ENCODE measurements around the gene ICAM1. TPM values are rescaled to one million over a fixed set of nuclear protein-coding genes. Genes with fewer than 3 reads are reported as not detected.
A peak's percentile ranks its signal among the peaks of the same experiment; 100 is the strongest.

Gene ICAM1
- total and polyA plus RNA-seq, 2 of the 13 experiments (the other 11 are each of a cell fraction or from before 2014, with no cell fraction given) = 37.9 to 98.4 TPM

DNA sequence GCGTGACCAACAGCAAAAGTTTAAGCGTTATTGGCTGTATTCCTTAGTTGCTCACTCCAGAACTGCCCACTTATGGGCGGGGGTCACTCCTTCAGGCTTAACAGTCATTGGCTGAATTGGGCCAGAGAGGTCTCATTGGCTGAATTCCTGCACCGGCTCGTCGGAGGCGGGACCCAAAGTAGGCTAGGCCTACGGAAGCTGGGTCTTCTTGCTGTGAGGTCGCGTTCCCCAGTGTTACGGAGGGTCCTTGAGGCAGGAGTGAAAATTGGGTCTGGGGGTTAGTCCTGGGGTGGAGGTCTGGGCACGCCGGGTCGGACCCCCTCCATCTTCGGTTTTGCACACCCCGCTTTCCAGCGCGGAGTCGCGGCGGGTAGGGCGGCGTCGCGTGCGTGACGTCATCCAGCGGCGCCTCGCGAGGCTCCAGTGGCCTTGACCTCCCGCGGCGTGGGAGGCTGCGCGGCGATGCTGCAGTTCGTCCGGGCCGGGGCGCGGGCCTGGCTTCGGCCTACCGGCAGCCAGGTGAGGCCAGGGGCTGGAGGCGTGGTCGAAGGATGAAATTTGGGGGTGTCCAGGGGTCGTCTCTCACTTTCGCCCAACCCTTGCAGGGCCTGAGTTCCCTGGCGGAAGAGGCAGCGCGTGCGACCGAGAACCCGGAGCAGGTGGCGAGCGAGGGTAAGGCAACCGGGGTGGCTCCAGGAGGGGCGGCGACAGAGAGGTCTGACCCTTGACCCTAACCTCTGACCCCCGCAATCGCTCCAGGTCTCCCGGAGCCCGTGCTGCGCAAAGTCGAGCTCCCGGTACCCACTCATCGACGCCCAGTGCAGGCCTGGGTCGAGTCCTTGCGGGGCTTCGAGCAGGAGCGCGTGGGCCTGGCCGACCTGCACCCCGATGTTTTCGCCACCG, 18.9 kb upstream of the ICAM1 start, which contains the start of gene MRPL4 (continued):
- TF ChIP-seq, protein P1, sequence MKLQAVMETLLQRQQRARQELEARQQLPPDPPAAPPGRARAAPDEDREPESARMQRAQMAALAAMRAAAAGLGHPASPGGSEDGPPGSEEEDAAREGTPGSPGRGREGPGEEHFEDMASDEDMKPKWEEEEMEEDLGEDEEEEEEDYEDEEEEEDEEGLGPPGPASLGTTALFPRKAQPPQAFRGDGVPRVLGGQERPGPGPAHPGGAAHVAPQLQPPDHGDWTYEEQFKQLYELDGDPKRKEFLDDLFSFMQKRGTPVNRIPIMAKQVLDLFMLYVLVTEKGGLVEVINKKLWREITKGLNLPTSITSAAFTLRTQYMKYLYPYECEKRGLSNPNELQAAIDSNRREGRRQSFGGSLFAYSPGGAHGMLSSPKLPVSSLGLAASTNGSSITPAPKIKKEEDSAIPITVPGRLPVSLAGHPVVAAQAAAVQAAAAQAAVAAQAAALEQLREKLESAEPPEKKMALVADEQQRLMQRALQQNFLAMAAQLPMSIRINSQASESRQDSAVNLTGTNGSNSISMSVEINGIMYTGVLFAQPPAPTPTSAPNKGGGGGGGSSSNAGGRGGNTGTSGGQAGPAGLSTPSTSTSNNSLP (IDR thresholded peaks at IDR 0.05; ENCODE audit: low read depth, low read length) = no peak
- TF ChIP-seq RAD21 (CRISPR knock-in tag; IDR thresholded peaks at IDR 0.05) (peak; percentile 50), ZNF274 (CRISPR knock-in tag; IDR thresholded peaks at IDR 0.05) (peak; percentile 98; the same call in 1 of the 2 replicates), REPIN1 (CRISPR knock-in tag; IDR thresholded peaks at IDR 0.05; ENCODE audit: borderline replicate concordance, low read depth) (peak; percentile 91), TAF1 (CRISPR knock-in tag; IDR thresholded peaks at IDR 0.05) (peak; percentile 73), ZNF749 (CRISPR knock-in tag; IDR thresholded peaks at IDR 0.05; ENCODE audit: borderline replicate concordance) (peak; percentile 54; the same call in 1 of the 2 replicates), SOX13 (IDR thresholded peaks at IDR 0.05) (no peak; the same call in 1 of the 2 replicates), SOX13 (CRISPR knock-in tag; conservative IDR thresholded peaks at IDR 0.05 in 1 of 2, IDR thresholded peaks at IDR 0.05 in 1 of 2) (peak in 1 of 2 experiments; percentile 28; a peak in 2 of 4 replicates), ZNF17 (CRISPR knock-in tag; IDR thresholded peaks at IDR 0.05) (no peak), KAT8 (CRISPR knock-in tag; IDR thresholded peaks at IDR 0.05) (peak; percentile 99), MIER3 (CRISPR knock-in tag; IDR thresholded peaks at IDR 0.05; ENCODE audit: borderline replicate concordance) (peak; percentile 84; the same call in 1 of the 2 replicates), U2AF1 (optimal IDR thresholded peaks at IDR 0.05; ENCODE audit: low read depth, low read length) (no peak), MAFG (CRISPR knock-in tag; IDR thresholded peaks at IDR 0.05) (no peak), ZFP36L1 (CRISPR knock-in tag; IDR thresholded peaks at IDR 0.05) (no peak), NCOR1 (IDR thresholded peaks at IDR 0.05; ENCODE audit: borderline replicate concordance, low read length) (peak; percentile 34; the same call in 1 of the 2 replicates)
- TF ChIP-seq, protein P2, sequence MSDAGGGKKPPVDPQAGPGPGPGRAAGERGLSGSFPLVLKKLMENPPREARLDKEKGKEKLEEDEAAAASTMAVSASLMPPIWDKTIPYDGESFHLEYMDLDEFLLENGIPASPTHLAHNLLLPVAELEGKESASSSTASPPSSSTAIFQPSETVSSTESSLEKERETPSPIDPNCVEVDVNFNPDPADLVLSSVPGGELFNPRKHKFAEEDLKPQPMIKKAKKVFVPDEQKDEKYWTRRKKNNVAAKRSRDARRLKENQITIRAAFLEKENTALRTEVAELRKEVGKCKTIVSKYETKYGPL (CRISPR knock-in tag; IDR thresholded peaks at IDR 0.05) = peak; percentile 59; the same call in 1 of the 2 replicates
- TF ChIP-seq, protein P3, sequence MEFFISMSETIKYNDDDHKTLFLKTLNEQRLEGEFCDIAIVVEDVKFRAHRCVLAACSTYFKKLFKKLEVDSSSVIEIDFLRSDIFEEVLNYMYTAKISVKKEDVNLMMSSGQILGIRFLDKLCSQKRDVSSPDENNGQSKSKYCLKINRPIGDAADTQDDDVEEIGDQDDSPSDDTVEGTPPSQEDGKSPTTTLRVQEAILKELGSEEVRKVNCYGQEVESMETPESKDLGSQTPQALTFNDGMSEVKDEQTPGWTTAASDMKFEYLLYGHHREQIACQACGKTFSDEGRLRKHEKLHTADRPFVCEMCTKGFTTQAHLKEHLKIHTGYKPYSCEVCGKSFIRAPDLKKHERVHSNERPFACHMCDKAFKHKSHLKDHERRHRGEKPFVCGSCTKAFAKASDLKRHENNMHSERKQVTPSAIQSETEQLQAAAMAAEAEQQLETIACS (CRISPR knock-in tag; IDR thresholded peaks at IDR 0.05) = peak; percentile 61; the same call in 1 of the 2 replicates
- TF ChIP-seq, protein P4, sequence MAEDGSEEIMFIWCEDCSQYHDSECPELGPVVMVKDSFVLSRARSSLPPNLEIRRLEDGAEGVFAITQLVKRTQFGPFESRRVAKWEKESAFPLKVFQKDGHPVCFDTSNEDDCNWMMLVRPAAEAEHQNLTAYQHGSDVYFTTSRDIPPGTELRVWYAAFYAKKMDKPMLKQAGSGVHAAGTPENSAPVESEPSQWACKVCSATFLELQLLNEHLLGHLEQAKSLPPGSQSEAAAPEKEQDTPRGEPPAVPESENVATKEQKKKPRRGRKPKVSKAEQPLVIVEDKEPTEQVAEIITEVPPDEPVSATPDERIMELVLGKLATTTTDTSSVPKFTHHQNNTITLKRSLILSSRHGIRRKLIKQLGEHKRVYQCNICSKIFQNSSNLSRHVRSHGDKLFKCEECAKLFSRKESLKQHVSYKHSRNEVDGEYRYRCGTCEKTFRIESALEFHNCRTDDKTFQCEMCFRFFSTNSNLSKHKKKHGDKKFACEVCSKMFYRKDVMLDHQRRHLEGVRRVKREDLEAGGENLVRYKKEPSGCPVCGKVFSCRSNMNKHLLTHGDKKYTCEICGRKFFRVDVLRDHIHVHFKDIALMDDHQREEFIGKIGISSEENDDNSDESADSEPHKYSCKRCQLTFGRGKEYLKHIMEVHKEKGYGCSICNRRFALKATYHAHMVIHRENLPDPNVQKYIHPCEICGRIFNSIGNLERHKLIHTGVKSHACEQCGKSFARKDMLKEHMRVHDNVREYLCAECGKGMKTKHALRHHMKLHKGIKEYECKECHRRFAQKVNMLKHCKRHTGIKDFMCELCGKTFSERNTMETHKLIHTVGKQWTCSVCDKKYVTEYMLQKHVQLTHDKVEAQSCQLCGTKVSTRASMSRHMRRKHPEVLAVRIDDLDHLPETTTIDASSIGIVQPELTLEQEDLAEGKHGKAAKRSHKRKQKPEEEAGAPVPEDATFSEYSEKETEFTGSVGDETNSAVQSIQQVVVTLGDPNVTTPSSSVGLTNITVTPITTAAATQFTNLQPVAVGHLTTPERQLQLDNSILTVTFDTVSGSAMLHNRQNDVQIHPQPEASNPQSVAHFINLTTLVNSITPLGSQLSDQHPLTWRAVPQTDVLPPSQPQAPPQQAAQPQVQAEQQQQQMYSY (CRISPR knock-in tag; IDR thresholded peaks at IDR 0.05) = 0 out of 2 replicates have a peak, but pooled peaks have one; percentile 34
- TF ChIP-seq, protein P5, sequence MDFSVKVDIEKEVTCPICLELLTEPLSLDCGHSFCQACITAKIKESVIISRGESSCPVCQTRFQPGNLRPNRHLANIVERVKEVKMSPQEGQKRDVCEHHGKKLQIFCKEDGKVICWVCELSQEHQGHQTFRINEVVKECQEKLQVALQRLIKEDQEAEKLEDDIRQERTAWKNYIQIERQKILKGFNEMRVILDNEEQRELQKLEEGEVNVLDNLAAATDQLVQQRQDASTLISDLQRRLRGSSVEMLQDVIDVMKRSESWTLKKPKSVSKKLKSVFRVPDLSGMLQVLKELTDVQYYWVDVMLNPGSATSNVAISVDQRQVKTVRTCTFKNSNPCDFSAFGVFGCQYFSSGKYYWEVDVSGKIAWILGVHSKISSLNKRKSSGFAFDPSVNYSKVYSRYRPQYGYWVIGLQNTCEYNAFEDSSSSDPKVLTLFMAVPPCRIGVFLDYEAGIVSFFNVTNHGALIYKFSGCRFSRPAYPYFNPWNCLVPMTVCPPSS (IDR thresholded peaks at IDR 0.05) = no peak

All from HepG2 (cell line).